Measurements from ENCODE around the gene C1QB. TPM values are rescaled to one million over a fixed set of nuclear protein-coding genes. Genes with fewer than 3 reads are reported as not detected.

Gene C1QB
- total RNA-seq, 1 donor from 2014 or later = not detected

GRCh38 chr1:22676916-22677583 is 24.0 kb downstream of the C1QB start:
- Mint-ChIP-seq H3K9me3 (no peaks in the 10 kb centered on the region), H3K4me1 (ENCODE audit: low read depth) (peaks cover 6% of the 10 kb centered on the region), H3K36me3 (ENCODE audit: low read depth) (no peaks in the 10 kb centered on the region), H3K27ac (no peak overlapping the region), H3K4me3 (ENCODE audit: low read depth) (no peak overlapping the region), H3K27me3 (ENCODE audit: low read depth) (peaks cover 20% of the 10 kb centered on the region)
- intact Hi-C loops (cut with micrococcal nuclease) = no loop called here
- no peak for DNase-seq (ENCODE audit: low spot score)

- no peak for DNase-seq (ENCODE audit: low spot score)
- no peak overlapping the region for H3K27ac Mint-ChIP-seq
- H3K36me3 Mint-ChIP-seq (ENCODE audit: low read depth) = no peaks in the 10 kb centered on the region
- H3K4me1 Mint-ChIP-seq (ENCODE audit: low read depth) = peaks cover 6% of the 10 kb centered on the region
- peaks cover 10% of the 10 kb centered on the region for H3K27me3 Mint-ChIP-seq (ENCODE audit: low read depth)
- intact Hi-C loops (cut with micrococcal nuclease) = no loop called here
- no peak overlapping the region for H3K4me3 Mint-ChIP-seq (ENCODE audit: low read depth)
- no peaks in the 10 kb centered on the region for H3K9me3 Mint-ChIP-seq
These were observed 25.2 kb downstream of the C1QB start for GRCh38 chr1:22677931-22678896.

- no peak for DNase-seq (ENCODE audit: low spot score)
- no peak overlapping the region for H3K27ac Mint-ChIP-seq
- H3K4me3 Mint-ChIP-seq (ENCODE audit: low read depth) = no peak overlapping the region
- H3K9me3 Mint-ChIP-seq = no peaks in the 10 kb centered on the region
- H3K36me3 Mint-ChIP-seq (ENCODE audit: low read depth) = no peaks in the 10 kb centered on the region
- intact Hi-C loops (cut with micrococcal nuclease) = no loop called here
- H3K4me1 Mint-ChIP-seq (ENCODE audit: low read depth) = no peaks in the 10 kb centered on the region
- no peaks in the 10 kb centered on the region for H3K27me3 Mint-ChIP-seq (ENCODE audit: low read depth)
These were observed 27.7 kb downstream of the C1QB start for GRCh38 chr1:22680726-22681125.

GRCh38 chr1:22681556-22682276 is 28.7 kb downstream of the C1QB start:
- Mint-ChIP-seq H3K4me3 (ENCODE audit: low read depth) (no peak overlapping the region), H3K36me3 (ENCODE audit: low read depth) (no peaks in the 10 kb centered on the region), H3K4me1 (ENCODE audit: low read depth) (no peaks in the 10 kb centered on the region), H3K27me3 (ENCODE audit: low read depth) (peaks cover under 1% of the 10 kb centered on the region), H3K27ac (no peak overlapping the region), H3K9me3 (no peaks in the 10 kb centered on the region)
- intact Hi-C loops (cut with micrococcal nuclease) = no loop called here
- DNase-seq (ENCODE audit: low spot score) = no peak

GRCh38 chr1:22683547-22683946 is 30.5 kb downstream of the C1QB start:
- Mint-ChIP-seq H3K9me3 (no peaks in the 10 kb centered on the region), H3K4me3 (ENCODE audit: low read depth) (no peak overlapping the region), H3K27ac (no peak overlapping the region), H3K27me3 (ENCODE audit: low read depth) (peaks cover 6% of the 10 kb centered on the region), H3K36me3 (ENCODE audit: low read depth) (no peaks in the 10 kb centered on the region), H3K4me1 (ENCODE audit: low read depth) (no peaks in the 10 kb centered on the region)
- intact Hi-C loops (cut with micrococcal nuclease) = no loop called here
- no peak for DNase-seq (ENCODE audit: low spot score)

GRCh38 chr1:22685591-22686059 is 32.6 kb downstream of the C1QB start:
- Mint-ChIP-seq H3K36me3 (ENCODE audit: low read depth) (no peaks in the 10 kb centered on the region), H3K27me3 (ENCODE audit: low read depth) (peaks cover 6% of the 10 kb centered on the region), H3K27ac (no peak overlapping the region), H3K4me3 (ENCODE audit: low read depth) (no peak overlapping the region), H3K9me3 (no peaks in the 10 kb centered on the region), H3K4me1 (ENCODE audit: low read depth) (no peaks in the 10 kb centered on the region)
- DNase-seq (ENCODE audit: low spot score) = no peak
- intact Hi-C loops (cut with micrococcal nuclease) = no loop called here

GRCh38 chr1:22687191-22687590 is 34.2 kb downstream of the C1QB start:
- no peak overlapping the region for H3K4me3 Mint-ChIP-seq (ENCODE audit: low read depth)

GRCh38 chr1:22688466-22688865 is 35.4 kb downstream of the C1QB start:
- no peak overlapping the region for H3K4me3 Mint-ChIP-seq (ENCODE audit: low read depth)
- intact Hi-C loops (cut with micrococcal nuclease) = no loop called here

More at GRCh38 chr1:22687191-22687590, 34.2 kb downstream of the C1QB start:
- no peaks in the 10 kb centered on the region for H3K9me3 Mint-ChIP-seq
- intact Hi-C loops (cut with micrococcal nuclease) = no loop called here
- H3K4me1 Mint-ChIP-seq (ENCODE audit: low read depth) = no peaks in the 10 kb centered on the region
- H3K27me3 Mint-ChIP-seq (ENCODE audit: low read depth) = peaks cover 6% of the 10 kb centered on the region
- no peak for DNase-seq (ENCODE audit: low spot score)
- no peaks in the 10 kb centered on the region for H3K36me3 Mint-ChIP-seq (ENCODE audit: low read depth)
- H3K27ac Mint-ChIP-seq = no peak overlapping the region

GRCh38 chr1:22689505-22689904 is 36.5 kb downstream of the C1QB start:
- Mint-ChIP-seq H3K4me3 (ENCODE audit: low read depth) (no peak overlapping the region), H3K27me3 (ENCODE audit: low read depth) (peaks cover 6% of the 10 kb centered on the region), H3K36me3 (ENCODE audit: low read depth) (no peaks in the 10 kb centered on the region), H3K9me3 (no peaks in the 10 kb centered on the region), H3K4me1 (ENCODE audit: low read depth) (no peaks in the 10 kb centered on the region), H3K27ac (no peak overlapping the region)
- DNase-seq (ENCODE audit: low spot score) = no peak
- intact Hi-C loops (cut with micrococcal nuclease) = no loop called here

More at GRCh38 chr1:22688466-22688865, 35.4 kb downstream of the C1QB start:
- no peak overlapping the region for H3K27ac Mint-ChIP-seq
- no peaks in the 10 kb centered on the region for H3K4me1 Mint-ChIP-seq (ENCODE audit: low read depth)
- H3K36me3 Mint-ChIP-seq (ENCODE audit: low read depth) = no peaks in the 10 kb centered on the region
- no peaks in the 10 kb centered on the region for H3K9me3 Mint-ChIP-seq
- peaks cover 6% of the 10 kb centered on the region for H3K27me3 Mint-ChIP-seq (ENCODE audit: low read depth)
- DNase-seq (ENCODE audit: low spot score) = no peak

- Mint-ChIP-seq H3K27me3 (ENCODE audit: low read depth) (peaks cover 6% of the 10 kb centered on the region), H3K36me3 (ENCODE audit: low read depth) (no peaks in the 10 kb centered on the region), H3K4me3 (ENCODE audit: low read depth) (no peak overlapping the region), H3K27ac (no peak overlapping the region), H3K4me1 (ENCODE audit: low read depth) (no peaks in the 10 kb centered on the region), H3K9me3 (no peaks in the 10 kb centered on the region)
- no peak for DNase-seq (ENCODE audit: low spot score)
- intact Hi-C loops (cut with micrococcal nuclease) = no loop called here
These were observed 38.2 kb downstream of the C1QB start for GRCh38 chr1:22691031-22691753.

- no peaks in the 10 kb centered on the region for H3K36me3 Mint-ChIP-seq (ENCODE audit: low read depth)
- no peak overlapping the region for H3K4me3 Mint-ChIP-seq (ENCODE audit: low read depth)
- no peak for DNase-seq (ENCODE audit: low spot score)
- H3K4me1 Mint-ChIP-seq (ENCODE audit: low read depth) = no peaks in the 10 kb centered on the region
- no peak overlapping the region for H3K27ac Mint-ChIP-seq
- no peaks in the 10 kb centered on the region for H3K27me3 Mint-ChIP-seq (ENCODE audit: low read depth)
- H3K9me3 Mint-ChIP-seq = no peaks in the 10 kb centered on the region
- intact Hi-C loops (cut with micrococcal nuclease) = no loop called here
These were observed 41.1 kb downstream of the C1QB start for GRCh38 chr1:22694172-22694571.

GRCh38 chr1:22696610-22697009 is 43.6 kb downstream of the C1QB start:
- no peak for DNase-seq (ENCODE audit: low spot score)
- intact Hi-C loops (cut with micrococcal nuclease) = no loop called here
- Mint-ChIP-seq H3K4me1 (ENCODE audit: low read depth) (no peaks in the 10 kb centered on the region), H3K9me3 (no peaks in the 10 kb centered on the region), H3K4me3 (ENCODE audit: low read depth) (no peak overlapping the region), H3K27ac (no peak overlapping the region), H3K36me3 (ENCODE audit: low read depth) (no peaks in the 10 kb centered on the region), H3K27me3 (ENCODE audit: low read depth) (no peaks in the 10 kb centered on the region)

All from activated T-helper 2 cell treated with anti-CD3 and anti-CD28 coated beads, Interferon-gamma antibody, Interleukin-2, Interleukin-4, amounts not matched to agents 10 μg/mL and 5 μg/mL and 100 μg/mL, durations not matched to agents 14 hours and 24 hours and 36 hours (primary cell).